ENCODE results near the gene DNAJC5G. TPM values are rescaled to one million over a fixed set of nuclear protein-coding genes. Genes with fewer than 3 reads are reported as not detected.
A peak's percentile ranks its signal among the peaks of the same experiment; 100 is the strongest.

DNAJC5G gene
- polyA plus RNA-seq, 1 of the 3 experiments (the other 2 are of a cell fraction), result 0.18 TPM

DNA sequence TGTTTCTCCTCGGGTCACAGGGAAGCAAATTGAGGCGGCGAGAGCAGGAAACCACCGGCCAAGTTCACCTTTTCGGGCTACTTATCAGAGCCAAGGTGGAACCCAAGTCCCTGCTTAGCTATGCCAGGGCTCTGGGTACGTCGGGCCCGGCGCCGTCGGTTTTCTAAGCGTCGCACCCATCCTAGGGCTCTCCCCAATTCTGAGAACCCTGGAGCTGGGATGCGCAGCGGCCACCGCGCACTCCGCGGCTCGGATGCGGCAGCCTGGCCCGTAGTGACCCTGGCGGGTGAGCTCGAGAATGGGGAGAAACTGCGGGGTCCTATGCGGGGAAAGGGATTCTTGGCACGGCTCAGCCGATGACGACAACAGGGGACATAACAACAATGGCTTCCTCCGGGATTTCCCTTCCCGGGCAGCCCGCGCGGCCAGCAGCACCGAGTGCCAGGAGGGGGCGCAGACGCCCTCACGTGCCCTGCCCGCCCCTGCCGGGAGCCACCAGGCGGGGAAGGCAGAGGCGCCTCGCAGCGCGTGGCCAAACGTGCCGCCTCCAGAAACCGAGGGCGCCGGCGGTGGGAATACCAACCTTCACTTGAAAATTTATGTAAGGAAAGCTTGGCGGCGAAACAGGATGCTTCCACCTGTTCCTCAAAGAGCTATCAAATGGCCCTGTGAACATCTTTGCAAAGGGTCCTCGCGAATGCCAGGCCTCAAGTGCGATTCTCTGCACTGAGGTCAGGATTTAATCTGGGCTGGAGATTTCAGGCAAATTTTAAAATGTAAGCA, 10.3 kb upstream of the DNAJC5G start (continued):
- TF ChIP-seq, protein P1, sequence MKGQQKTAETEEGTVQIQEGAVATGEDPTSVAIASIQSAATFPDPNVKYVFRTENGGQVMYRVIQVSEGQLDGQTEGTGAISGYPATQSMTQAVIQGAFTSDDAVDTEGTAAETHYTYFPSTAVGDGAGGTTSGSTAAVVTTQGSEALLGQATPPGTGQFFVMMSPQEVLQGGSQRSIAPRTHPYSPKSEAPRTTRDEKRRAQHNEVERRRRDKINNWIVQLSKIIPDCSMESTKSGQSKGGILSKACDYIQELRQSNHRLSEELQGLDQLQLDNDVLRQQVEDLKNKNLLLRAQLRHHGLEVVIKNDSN (IDR thresholded peaks at IDR 0.05; ENCODE audit: borderline replicate concordance, low read depth), result peak; percentile 81
- TF ChIP-seq TEAD4 (IDR thresholded peaks at IDR 0.05; ENCODE audit: borderline replicate concordance, insufficient read depth) (0 out of 2 replicates have a peak, but pooled peaks have one; percentile 13), NRF1 (IDR thresholded peaks at IDR 0.05; ENCODE audit: low read depth, low read length) (peak; percentile 4; the same call in 1 of the 2 replicates), CHD2 (IDR thresholded peaks at IDR 0.05; ENCODE audit: low read length, partially characterized antibody) (no peak), RAD21 (IDR thresholded peaks at IDR 0.05; ENCODE audit: low read length) (peak; percentile 58), RFX5 (IDR thresholded peaks at IDR 0.05; ENCODE audit: low read length) (no peak), FOSL2 (IDR thresholded peaks at IDR 0.05; ENCODE audit: borderline replicate concordance, low read depth) (no peak), RXRA (IDR thresholded peaks at IDR 0.05; ENCODE audit: borderline replicate concordance, low read depth) (no peak), MXI1 (IDR thresholded peaks at IDR 0.05; ENCODE audit: low read depth, low read length) (peak; percentile 89), NFIC (IDR thresholded peaks at IDR 0.05; ENCODE audit: borderline replicate concordance) (peak; percentile 37; the same call in 1 of the 2 replicates), MEF2A (IDR thresholded peaks at IDR 0.05; ENCODE audit: borderline replicate concordance, low read depth) (no peak), TCF12 (IDR thresholded peaks at IDR 0.05) (no peak)
- TF ChIP-seq, protein P2, sequence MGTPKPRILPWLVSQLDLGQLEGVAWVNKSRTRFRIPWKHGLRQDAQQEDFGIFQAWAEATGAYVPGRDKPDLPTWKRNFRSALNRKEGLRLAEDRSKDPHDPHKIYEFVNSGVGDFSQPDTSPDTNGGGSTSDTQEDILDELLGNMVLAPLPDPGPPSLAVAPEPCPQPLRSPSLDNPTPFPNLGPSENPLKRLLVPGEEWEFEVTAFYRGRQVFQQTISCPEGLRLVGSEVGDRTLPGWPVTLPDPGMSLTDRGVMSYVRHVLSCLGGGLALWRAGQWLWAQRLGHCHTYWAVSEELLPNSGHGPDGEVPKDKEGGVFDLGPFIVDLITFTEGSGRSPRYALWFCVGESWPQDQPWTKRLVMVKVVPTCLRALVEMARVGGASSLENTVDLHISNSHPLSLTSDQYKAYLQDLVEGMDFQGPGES (IDR thresholded peaks at IDR 0.05; ENCODE audit: low read depth, low read length), result no peak

DNA sequence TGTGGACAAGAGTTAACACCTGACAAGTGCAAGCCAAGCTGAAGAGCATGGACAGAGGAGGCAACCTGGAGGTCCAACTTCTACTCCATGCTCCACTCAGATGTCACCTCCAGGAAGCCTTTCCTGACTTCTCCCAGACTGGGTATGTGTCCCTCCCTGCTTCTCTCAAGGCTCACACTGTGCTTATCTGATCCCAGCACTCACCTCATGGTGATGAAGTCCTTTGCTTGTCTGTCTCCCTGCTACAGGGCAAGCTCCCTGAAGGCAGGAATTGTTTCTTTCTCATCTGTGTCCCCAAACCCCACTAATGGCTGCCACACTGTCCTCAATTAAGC, 9.7 kb upstream of the DNAJC5G start:
- Histone ChIP-seq H3K4me1 (ENCODE audit: control insufficient read depth in 1 of 2, insufficient read depth in 2 of 2, low read depth in 1 of 2, low read length in 1 of 2) (peaks cover 6 to 28% of the 10 kb centered on the region in 2 experiments; a peak in 1 of 4 replicates), H2AFZ (ENCODE audit: low read depth) (no peak overlapping the region), H3K79me2 (ENCODE audit: insufficient read depth) (no peaks in the 10 kb centered on the region), H4K20me1 (ENCODE audit: insufficient read depth) (no peaks in the 10 kb centered on the region), H3K9me2 (no peaks in the 10 kb centered on the region), H3K9ac (no peak overlapping the region), H3K9me3 (no peaks in the 10 kb centered on the region), H3K36me3 (replicated peaks in 1 of 2; ENCODE audit: control insufficient read depth in 1 of 2, insufficient read depth in 2 of 2, low read length in 1 of 2) (no peaks in the 10 kb centered on the region), H3K4me2 (no peak overlapping the region), H3K27ac (ENCODE audit: low read depth in 2 of 2, low read length in 1 of 2) (no peak overlapping the region), H3K4me3 (ENCODE audit: low read depth in 2 of 2, low read length in 1 of 2) (no peak overlapping the region; a peak in 1 of 4 replicates), H3F3A (replicated peaks; ENCODE audit: insufficient read depth) (peaks cover 6% of the 10 kb centered on the region), H3K27me3 (ENCODE audit: insufficient read depth) (peaks cover 88% of the 10 kb centered on the region)
- ChIA-PET POLR2A (interaction anchor here (0.6 to 2.0 kb wide), 2 partner anchors 15 to 24 kb away, joined by 3 to 7 read pairs; no protein-coding TSS in a partner anchor), CTCF (interaction anchor here (0.6 to 14.1 kb wide), 51 partner anchors 8 to 548 kb away, joined by 3 to 392 read pairs (median 5); partner anchors contain the start of genes ABHD1, ATRAID, DNAJC5G and GTF3C2)
- no peak for DNase-seq
- TF ChIP-seq GATA2 (CRISPR knock-in tag; IDR thresholded peaks at IDR 0.05), result no peak
- TF ChIP-seq FOSL2 (IDR thresholded peaks at IDR 0.05; ENCODE audit: borderline replicate concordance, low read depth), result no peak
- no peak for TF ChIP-seq JUND (IDR thresholded peaks at IDR 0.05)
- TF ChIP-seq RAD21 (IDR thresholded peaks at IDR 0.05; ENCODE audit: low read length), result no peak
- TF ChIP-seq RFX5 (IDR thresholded peaks at IDR 0.05; ENCODE audit: low read length), result no peak
- no peak for TF ChIP-seq ELF1 (IDR thresholded peaks at IDR 0.05)
- TF ChIP-seq RXRA (IDR thresholded peaks at IDR 0.05; ENCODE audit: borderline replicate concordance, low read depth), result no peak
- TF ChIP-seq, protein P3, sequence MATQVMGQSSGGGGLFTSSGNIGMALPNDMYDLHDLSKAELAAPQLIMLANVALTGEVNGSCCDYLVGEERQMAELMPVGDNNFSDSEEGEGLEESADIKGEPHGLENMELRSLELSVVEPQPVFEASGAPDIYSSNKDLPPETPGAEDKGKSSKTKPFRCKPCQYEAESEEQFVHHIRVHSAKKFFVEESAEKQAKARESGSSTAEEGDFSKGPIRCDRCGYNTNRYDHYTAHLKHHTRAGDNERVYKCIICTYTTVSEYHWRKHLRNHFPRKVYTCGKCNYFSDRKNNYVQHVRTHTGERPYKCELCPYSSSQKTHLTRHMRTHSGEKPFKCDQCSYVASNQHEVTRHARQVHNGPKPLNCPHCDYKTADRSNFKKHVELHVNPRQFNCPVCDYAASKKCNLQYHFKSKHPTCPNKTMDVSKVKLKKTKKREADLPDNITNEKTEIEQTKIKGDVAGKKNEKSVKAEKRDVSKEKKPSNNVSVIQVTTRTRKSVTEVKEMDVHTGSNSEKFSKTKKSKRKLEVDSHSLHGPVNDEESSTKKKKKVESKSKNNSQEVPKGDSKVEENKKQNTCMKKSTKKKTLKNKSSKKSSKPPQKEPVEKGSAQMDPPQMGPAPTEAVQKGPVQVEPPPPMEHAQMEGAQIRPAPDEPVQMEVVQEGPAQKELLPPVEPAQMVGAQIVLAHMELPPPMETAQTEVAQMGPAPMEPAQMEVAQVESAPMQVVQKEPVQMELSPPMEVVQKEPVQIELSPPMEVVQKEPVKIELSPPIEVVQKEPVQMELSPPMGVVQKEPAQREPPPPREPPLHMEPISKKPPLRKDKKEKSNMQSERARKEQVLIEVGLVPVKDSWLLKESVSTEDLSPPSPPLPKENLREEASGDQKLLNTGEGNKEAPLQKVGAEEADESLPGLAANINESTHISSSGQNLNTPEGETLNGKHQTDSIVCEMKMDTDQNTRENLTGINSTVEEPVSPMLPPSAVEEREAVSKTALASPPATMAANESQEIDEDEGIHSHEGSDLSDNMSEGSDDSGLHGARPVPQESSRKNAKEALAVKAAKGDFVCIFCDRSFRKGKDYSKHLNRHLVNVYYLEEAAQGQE (IDR thresholded peaks at IDR 0.05; ENCODE audit: low read depth, low read length), result no peak
- no peak for TF ChIP-seq NFIC (IDR thresholded peaks at IDR 0.05; ENCODE audit: borderline replicate concordance)
- TF ChIP-seq EZH2phosphoT487 (IDR thresholded peaks at IDR 0.05; ENCODE audit: borderline replicate concordance, low read depth), result no peak
- TF ChIP-seq, protein P4, sequence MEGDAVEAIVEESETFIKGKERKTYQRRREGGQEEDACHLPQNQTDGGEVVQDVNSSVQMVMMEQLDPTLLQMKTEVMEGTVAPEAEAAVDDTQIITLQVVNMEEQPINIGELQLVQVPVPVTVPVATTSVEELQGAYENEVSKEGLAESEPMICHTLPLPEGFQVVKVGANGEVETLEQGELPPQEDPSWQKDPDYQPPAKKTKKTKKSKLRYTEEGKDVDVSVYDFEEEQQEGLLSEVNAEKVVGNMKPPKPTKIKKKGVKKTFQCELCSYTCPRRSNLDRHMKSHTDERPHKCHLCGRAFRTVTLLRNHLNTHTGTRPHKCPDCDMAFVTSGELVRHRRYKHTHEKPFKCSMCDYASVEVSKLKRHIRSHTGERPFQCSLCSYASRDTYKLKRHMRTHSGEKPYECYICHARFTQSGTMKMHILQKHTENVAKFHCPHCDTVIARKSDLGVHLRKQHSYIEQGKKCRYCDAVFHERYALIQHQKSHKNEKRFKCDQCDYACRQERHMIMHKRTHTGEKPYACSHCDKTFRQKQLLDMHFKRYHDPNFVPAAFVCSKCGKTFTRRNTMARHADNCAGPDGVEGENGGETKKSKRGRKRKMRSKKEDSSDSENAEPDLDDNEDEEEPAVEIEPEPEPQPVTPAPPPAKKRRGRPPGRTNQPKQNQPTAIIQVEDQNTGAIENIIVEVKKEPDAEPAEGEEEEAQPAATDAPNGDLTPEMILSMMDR (IDR thresholded peaks at IDR 0.05), result no peak
- TF ChIP-seq GABPA (IDR thresholded peaks at IDR 0.05; ENCODE audit: low read depth), result no peak
- TF ChIP-seq SIN3A (IDR thresholded peaks at IDR 0.05; ENCODE audit: borderline replicate concordance, low read depth, low read length), result no peak
- TF ChIP-seq, protein P5, sequence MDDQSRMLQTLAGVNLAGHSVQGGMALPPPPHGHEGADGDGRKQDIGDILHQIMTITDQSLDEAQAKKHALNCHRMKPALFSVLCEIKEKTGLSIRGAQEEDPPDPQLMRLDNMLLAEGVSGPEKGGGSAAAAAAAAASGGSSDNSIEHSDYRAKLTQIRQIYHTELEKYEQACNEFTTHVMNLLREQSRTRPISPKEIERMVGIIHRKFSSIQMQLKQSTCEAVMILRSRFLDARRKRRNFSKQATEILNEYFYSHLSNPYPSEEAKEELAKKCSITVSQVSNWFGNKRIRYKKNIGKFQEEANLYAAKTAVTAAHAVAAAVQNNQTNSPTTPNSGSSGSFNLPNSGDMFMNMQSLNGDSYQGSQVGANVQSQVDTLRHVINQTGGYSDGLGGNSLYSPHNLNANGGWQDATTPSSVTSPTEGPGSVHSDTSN (IDR thresholded peaks at IDR 0.05), result no peak
- TF ChIP-seq TCF12 (IDR thresholded peaks at IDR 0.05), result no peak
